Measurements from ENCODE around the gene TRPV3.
"Not testable (repeated sequence)": the region's sequence is repeated elsewhere in the genome, so short reads cannot be mapped to it uniquely, and the experiment has no call there.

TRPV3 gene

DNA sequence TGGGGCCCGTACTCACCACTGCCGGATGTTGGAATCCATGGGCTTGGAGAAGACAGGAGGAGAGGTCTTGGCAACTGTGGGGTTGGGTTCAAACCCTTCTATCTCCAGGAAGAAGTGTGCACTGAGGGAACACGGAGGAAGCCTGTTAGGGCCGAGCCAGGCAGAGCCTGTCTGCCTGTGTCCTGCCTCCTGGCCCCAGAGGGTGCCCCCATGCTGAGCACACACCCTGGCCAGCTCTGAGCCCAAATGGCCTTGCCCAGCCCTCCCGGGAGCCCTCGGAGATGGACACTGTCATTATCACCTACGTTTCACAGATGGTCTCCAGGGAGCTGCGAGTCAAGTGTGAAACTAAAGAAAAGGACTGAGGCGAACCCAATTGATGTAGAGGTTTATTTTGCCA, 12.5 kb downstream of the TRPV3 start:
- no peak for DNase-seq

DNA sequence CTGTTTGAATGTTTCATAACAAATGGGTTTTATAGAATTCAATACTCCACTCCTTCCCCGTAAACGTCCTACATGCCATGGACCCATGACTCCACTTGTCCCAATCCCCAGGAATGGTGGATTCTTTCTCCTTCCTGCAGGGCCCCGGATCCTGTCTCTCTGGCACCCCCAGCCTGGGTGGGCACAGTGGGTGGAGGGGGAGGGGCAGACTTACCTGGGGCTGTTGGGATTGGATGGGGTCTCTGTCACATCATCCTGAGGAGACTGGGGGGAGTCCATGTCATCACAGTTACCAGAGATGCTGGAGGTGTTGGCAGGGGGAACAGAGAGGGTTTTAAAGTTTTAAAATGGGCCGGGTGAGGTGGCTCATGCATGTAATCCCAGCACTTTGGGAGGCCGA, 13.2 kb downstream of the TRPV3 start:
- no peak for DNase-seq

DNA sequence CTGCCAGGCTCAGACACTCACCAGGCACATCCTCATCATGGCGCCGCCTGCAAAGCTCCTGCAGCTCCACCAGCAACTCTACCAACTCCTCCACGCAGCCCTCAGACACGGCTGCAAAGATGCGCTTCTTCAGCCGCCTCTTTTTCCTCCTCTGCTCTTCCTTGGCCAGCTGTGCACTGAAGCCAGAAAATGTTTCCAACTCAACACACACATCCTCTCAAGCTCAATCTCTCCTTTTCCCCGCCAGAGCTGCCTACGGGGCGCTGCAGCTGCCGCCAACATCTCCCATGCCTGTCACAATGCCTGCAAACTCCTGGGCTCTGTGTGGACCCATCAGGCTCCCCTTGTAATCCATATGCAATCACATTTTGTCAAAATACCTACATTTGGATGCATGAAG, 14.2 kb downstream of the TRPV3 start:
- DNase-seq: no peak

DNA sequence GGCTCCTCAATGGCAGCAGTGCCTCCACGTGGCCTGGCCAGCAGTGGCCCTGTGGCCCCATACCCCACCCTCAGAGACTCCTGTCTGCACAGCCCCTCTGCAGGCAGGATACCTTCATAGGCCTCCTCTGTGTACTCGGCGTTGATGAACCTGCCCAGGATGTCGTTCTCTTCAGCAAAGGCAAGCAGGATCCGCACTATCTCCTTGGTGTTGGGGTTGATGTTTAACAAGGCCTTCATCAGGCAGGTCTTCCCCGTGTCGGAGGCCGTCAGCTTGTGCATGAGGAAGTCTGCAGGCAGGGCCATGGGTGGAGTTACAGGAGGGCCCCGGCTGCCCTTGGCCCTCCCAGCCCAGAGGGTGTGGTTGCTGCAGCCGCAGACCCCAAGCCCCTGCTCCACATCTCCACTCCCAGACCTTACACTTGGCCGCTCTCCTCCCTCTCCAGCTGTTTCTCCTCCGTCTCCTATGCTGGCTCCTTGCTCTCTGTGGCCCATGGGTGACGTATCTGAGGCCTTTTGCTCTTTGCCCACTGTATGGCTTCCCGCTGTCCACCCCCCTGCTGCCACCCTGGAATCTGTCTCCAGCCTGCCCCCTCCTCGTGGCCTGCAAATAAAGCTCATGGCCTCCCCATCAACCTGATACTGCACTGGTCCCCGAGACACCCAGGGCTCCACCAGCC, 15.1 kb downstream of the TRPV3 start:
- no peak for DNase-seq

DNA sequence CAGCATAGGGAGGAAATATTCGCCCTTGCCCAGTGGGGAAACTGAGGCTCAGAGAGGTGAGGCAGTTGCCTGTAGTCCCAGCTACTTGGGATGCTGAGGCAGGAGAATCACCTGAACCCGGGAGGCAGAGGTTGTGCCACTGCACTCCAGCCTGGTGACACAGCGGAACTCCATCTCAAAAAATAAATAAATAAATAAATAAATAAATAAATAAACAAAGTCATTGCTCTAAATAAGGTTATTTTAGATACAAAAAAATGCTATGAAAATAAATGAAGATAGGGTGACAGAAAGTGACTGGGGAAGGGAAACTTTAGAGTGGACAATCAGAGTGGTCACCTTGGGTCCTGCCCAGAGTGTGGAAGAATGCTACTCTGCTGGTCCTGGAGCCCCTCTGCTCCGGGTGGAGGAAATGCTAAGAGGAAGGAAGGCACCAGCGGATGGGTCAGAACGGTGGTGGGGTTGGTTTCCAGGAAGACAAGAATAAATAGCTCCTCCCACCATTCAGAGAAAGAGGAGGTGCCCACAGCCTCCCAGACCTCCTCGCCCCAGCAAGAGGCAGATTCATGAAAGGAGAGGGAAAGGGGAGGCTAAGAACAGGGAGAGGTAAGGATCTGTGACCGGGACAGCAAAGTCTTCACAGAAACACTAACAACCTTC, 17.6 kb downstream of the TRPV3 start:
- no peak for DNase-seq

DNA sequence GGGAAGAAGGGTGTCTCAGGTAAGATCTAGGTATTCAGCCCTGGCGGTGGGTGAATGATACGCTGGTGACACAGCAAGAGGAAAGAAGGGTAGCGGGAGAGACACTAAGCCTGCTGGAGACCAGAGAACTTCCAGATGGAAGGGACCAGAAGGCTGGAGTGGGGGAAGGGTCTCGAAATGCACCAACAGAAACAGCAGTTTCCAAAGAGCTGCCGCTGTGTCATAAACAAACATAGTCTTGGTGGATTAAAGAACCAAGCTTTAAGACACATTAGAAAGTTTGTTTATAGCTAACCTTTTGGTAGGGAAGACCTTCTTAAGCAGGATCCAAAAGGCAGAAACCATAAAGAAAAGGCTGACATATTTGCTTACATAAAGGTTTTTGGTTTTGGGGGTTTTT, 20.9 kb downstream of the TRPV3 start:
- DNase-seq: no peak

DNA sequence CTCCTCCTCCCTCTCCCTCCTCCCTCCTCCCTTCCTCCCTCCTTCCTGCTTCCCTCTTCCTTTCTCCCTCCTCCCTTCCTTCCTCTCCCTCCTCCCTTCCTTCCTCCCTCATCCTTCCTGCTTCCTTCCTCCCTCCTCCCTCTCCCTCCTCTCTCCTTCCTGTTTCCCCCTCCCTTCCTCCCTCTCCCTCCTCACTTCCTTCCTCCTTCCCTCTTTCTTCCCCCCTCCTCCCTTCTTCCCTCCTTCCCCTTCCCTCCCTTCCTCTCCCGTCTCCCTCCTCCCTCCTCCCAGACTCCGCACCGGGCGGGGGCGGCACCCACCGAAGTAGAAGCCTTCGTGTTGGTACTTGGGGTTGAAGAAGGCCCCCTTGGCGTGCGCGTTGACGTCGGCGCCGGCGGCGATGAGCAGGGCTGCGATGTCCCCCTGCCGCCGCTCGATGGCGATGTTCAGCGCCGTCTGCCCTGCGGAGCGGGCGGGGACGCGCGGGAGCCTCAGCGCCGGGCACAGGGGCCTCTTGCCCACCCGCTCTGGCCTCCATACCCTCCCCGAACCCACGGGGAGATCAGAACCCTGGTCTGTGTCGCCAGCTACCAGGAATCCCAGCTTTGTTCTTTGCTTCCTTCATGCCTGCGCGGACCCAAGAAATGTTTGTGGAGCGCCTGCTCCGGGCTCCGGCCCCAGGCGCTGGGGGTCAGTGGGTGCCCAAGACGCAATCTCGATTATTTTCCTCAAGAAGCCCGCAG, 22.2 kb downstream of the TRPV3 start:
- peak; percentile 40 for DNase-seq

DNA sequence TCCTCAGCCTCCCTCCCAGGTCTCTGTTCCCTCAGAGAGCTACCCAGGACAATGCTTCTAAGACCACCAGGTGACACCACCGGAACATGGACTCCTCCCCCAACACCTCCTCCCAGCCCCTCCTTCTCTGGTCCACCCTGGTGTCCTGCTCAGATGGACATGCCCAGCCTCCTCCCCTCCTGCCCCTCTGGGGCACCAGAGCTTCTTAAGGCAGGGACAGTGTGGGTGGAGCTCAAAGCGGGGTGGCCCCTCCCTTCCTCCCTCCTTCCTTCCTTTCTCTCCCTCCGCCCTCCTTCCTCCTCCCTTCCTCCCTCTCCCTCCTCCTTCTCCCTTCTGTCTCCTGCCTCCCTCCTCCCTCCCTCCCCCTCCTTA, 22.7 kb downstream of the TRPV3 start:
- DNase-seq: no peak

DNA sequence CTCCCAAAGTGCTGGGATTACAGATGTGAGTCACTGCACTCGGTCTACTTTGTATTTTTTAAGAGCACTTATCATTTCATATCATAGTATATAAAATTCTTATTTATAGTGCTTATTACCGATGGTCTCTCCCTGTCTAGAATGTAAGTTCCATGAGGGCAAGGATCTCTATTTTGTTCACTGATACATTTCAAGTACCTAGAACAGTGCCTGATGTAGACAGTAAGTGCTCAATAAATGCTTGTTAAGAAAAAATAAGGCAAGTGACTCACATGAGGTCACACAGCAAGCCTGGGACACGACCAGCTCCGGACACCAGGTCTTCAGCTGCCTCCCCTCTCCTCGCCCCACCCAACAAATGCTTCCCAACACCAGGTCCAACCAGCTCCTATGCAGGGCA, 23.9 kb downstream of the TRPV3 start:
- DNase-seq: no peak

DNA sequence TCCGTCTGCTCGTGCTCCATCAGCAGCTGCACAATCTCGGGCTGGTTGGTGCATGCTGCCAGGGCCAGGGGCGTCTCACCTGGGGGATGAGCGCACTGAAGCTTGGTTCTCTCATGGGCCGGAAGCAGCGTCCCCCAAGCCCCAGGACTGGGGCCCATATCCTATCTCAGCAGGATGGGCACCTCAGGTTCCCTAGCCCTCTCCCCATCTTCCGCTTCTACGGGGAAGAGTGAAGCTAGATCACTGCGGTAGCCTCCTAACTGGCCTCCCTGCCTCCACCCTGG, 24.8 kb downstream of the TRPV3 start:
- DNase-seq: no peak

DNA sequence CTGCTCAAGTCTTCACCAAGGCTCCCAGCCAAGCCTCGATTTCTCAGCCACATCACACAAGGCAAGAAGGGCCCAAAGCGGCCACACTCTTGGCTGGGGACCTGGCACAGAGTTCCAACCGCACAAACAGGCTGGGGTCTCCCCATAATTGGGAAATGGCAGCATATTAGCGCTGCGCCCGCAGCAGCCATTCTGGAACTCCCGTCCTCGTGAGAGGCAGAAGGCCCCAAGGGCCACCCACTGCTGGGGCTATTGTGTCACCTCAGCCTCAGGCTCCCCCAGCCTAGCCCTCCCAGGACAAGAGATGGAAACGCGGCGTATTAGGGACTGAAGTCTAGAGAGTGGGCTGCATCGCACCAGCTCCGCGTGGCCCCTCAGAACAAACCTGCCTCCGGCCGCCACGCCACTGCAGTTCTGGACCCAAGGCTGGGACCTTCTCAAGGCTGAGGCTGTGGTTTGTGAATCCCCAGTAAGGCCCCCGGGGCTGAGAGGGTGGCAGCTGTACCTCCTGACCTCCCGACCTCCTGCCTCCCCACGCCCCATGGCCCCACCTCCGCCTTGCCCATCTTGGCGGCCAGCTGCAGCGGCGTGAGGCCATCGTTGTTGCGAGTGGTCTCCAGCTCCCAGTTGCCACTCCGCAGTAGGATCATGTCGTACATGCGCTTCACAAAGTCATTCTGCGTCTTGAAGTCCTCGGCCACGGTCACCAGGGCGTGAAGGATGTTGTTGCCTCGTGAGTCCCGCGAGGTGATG, 25.3 kb downstream of the TRPV3 start:
- DNase-seq: no peak

DNA sequence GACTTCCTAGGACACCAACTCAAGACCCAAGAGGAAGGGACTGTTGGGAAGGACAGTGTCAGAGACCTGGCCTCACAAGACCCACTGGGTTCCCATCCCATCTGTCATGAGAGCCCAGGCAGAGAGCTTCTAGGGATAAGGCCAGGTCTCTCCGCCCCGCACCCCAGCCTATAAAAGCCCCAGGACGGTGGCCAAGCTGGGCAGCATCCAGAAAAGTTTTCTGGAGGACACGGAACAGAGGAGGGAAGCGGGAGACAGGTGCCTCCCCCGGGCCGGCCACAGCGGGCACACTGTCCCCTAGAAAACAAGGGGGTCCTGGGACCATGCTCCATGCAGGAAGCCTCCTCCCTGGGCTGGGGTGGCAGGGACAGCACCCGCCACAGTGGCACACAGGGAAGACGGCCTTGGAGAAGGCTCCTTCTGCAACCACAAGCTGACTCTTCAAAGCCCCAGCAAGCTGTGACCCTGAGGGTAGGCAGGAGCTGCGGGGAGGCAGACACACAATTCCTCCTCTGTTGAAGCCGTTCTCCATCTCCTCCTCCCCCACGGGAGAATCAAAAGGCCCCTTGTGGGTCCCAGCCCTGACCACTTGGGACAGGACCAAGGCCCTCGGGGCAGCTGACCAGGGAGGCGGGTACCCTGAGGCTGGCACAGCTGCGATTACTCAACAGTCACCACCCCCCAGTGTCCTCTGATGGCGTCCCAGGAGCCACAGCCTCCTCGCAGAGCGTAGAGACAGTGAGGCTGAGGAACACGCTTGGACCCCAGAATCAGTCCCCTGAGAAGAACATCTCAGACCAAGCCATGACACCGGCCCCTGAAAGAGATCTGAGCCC, 26.1 kb downstream of the TRPV3 start:
- DNase-seq: no peak

DNA sequence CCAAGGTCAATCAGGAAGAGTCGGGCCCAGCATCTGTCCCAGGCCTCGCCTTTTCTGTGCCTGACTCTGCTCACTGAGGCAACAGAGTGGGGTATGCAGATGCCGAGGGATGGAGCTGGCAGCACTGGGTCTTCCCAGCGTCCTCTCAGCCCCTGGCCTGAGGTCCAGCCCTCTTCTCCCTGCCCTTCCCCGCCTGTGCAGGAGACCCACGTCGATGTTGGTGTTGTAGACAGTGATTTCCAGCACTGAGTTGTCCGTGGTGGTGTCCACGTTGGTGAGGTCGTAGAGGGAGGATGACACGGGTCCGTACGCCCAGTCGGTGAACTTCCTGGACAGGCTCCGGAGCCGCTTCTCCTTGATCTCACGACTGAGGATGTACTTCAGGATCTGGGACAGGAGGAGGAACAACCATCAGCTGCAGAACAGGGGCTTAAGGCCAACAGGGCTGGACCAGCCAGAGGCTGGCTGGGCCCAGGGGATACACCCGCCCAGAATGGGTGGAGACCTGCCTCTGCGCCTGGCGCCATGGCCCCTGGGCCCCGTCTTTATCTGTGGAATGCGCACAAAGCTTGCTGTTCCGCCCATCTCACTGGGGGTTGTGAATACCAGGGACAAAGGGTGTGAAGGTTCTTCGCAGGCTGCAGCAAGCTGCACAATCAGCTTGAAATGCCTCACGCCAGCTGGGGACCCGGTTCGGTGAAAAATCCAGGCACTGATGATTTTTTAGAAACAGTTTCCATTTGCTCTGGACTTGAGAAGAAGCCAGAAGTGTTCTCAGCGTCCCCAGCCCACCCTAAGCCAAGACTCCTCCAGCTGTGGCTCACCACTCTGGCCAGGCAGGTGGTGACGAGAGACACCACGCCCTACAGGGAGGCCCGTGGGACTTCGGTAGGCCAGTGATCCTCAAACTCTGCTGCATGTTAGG, 27.5 kb downstream of the TRPV3 start:
- no peak for DNase-seq

DNA sequence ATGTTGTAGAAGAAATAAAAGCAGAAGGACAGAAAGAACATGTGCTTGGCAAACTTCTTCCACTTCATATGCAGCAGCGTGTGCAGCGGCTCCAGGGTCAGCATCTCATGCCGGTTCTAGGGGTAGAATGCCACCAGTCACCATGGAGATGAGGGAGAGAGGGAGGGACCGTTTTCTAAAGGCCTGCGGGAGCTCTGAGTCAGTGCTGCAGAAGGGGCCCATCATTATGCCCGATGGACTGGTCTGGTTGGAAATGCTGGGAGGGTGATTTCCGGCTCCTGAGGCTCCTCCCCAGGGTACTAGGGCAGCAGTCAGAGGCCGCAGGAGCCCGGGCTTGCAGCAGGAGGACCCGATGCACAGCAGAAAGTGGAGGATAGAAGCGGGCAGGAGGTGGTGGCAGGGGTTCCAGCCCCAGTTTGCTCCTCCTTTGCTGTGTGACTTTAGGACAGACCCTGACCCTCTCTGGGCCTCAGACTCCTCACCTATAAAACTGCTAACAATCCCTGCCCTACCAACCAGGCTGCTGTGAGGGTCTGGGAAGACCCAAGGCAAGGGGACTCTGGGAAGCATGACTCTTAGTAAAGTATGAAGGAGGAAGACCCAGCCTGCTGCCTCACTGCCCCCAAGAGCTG, 28.6 kb downstream of the TRPV3 start:
- no peak for DNase-seq

DNA sequence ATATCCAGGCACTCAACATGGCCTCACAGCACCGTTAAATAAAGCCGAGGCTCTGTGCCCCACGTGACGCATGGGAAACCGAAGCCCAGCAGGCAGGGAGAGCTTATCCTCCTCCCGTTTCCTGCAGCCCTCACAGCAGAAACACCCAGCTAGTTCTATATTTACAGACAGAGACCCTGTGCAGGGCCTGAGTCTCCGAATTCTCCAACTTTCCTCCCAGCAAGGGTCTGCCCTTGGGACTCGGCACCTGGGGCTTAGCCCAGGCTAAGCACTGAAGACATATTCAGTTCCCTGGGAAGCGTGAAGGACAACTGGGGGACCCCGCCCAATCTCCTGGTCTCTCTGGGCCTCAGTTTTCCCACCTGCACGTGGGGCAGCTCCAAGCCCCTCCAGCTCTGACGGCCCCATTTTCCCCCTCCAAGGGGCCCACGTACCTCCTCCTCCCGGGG, 29.2 kb downstream of the TRPV3 start:
- DNase-seq: no peak

DNA sequence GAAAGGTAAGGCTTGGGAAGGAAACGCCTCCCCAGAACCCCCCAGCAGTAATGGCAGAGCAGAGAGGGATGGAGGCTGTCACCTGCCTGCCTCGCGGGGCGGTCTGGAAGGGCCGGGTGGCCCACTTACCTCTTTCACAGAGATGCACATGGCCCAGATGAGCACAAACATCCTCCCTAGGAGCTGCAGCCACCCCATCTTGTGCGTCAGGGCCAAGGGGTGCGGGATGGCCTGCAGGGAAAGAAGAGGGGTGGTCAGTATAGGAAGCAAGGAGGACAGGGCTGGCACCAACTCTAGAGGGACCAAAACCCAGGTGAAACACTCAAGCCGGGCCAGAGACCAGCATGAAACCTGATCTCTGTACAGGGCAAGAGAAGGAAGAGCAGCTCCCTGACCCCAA, 29.7 kb downstream of the TRPV3 start:
- DNase-seq: no peak

DNA sequence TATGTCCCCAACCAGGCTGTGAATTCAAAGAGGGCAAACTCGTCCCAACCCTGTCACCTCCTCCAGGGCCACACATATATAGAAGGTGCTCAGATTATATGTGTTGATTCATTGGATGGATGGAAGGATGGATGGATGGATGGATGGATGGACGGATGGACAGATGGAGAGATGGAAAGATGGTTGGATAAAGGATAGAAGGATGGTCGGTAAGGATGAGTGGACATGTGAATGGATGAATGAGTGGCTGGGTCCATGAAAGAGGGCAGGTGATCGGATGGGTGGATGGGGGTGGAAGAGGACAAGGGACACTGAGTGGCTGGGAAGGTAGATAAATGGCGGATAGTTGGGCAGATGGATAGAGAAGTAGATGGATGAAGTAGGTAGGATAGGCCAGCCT, 30.1 kb downstream of the TRPV3 start:
- no peak for DNase-seq

DNA sequence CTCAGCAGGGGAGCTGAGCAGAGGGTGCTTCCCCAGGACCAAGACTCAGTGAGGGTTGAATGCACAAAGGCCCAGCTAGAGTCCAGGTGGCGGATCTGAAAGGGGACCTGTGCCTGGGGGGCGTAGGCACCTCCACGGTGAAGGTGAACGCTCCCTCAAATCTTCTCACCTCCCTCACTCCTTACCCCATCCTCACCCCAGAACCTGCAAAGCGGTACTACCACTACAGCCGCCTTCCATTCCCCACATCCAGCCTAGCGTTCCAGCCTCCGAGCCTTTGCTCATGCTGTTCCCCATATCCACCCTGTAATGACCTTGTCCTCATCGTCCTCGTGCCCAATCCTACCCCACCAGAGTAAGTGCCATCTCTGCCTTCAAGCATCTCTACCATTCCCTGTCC, 30.6 kb downstream of the TRPV3 start:
- DNase-seq: no peak

DNA sequence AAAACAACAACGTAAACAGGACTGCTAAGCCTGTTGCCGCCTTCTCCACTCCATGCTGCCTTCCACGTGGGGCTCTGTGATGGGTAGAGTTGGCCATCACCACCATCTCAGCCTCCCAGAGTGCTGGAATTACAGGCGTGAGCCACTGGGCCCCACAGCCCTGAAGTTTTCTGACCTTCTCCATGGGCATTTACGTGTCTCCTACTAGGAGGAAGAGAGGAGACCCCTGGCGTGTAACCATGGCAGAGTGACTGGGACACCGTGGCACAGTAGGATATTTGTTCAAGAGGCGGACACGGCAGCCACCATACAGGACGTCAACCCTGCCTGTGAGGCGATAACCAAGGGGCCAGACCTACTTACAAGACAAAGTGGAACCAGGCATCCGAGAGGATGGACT, 31.1 kb downstream of the TRPV3 start:
- DNase-seq: no peak

DNA sequence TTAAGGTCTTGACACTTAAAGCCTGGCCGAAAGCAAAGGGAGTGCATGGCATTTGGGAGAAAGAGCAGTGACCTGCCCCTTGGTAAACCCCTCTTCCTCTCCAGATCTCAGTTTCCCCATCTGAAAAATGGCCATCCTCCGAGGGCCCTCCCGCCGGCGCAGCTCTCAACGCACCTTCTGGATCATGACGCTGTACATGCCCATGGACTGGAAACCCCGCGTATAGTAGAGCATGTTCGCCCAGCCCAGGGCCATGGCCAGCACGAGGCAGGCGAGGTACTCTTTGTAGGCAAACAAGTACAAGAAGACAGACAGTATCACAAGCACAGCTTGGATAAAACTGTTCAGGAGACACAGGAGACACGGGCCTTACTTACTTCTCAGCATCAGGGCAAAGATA, 33.6 kb downstream of the TRPV3 start:
- no peak for DNase-seq

DNA sequence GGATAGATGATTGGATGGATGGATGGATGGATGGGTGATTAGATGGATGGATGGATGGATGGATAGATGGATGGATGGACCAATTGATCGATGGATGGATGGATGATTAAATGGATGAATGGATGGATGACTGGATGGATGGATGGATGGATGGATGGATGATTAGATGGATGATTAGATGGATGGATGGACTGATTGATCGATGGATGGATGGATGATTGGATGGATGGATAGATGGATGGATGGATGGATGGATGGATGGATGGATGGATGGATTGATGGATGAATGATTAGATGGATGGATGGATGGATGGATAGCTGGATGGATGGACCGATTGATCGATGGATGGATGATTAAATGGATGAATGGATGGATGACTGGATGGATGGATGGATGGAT, 38.1 kb downstream of the TRPV3 start:
- DNase-seq: not testable (repeated sequence)

All from stimulated activated naive CD4-positive, alpha-beta T cell treated with Interleukin-2 at 50 U/mL for 16 hours (primary cell).